Stomach (tissue), 9 donors: ENCODE measurements around the gene AKT1. TPM values are rescaled to one million over a fixed set of nuclear protein-coding genes. Genes with fewer than 3 reads are reported as not detected.

Experiments
- DNase-seq, 2 donors: peaks; one replicate each; pipeline versions ENCODE4 v3.0.0 to v3.0.0-alpha.2; 2013 to 2019
- H3K27ac ChIP-seq, 5 donors: fragments of 200-600 bp in 4 of 5; sonication (generic) in 4 of 5; one replicate each; pipeline ENCODE4 v1.5.1; 2013 to 2019; ENCODE audit warnings: mild to moderate bottlenecking in 1 of 5, moderate library complexity in 1 of 5
- H3K27me3 ChIP-seq, 3 donors: fragments of 200-600 bp; sonication (generic); one replicate each; pipeline ENCODE4 v1.5.1; 2017 to 2019; ENCODE audit warnings: mixed run types in 1 of 3
- H3K36me3 ChIP-seq, 4 donors: fragments of 200-600 bp; sonication (generic); 1 replicate in 3 of 4; 2 replicates in 1 of 4; pipeline ENCODE4 v1.5.1; 2016 to 2019
- H3K4me1 ChIP-seq, 4 donors: fragments of 200-600 bp; sonication (generic); one replicate each; pipeline ENCODE4 v1.5.1; 2016 to 2019
- H3K4me3 ChIP-seq, 4 donors: fragments of 200-600 bp; sonication (generic) in 3 of 4; one replicate each; pipeline ENCODE4 v1.5.1; 2016 to 2019; ENCODE audit warnings: mild to moderate bottlenecking in 1 of 4
- H3K9me3 ChIP-seq, 4 donors: fragments of 200-600 bp; sonication (generic); one replicate each; pipeline ENCODE4 v1.5.1; 2016 to 2019
- EP300 ChIP-seq: sonication (generic); formaldehyde crosslinking; IDR thresholded peaks from one replicate; pipeline ENCODE4 v1.6.1; 2017; ENCODE audit warnings: antibody characterized with exemption
- POLR2A ChIP-seq, 4 donors: fragments of 450-650 bp; IDR thresholded peaks; one replicate each; pipeline ENCODE4 v1.6.1; 2016; ENCODE audit warnings: antibody characterized with exemption in 4 of 4, control low read depth in 2 of 4, mild to moderate bottlenecking in 1 of 4, moderate library complexity in 1 of 4
- POLR2AphosphoS5 ChIP-seq, 3 donors: sonication (generic); formaldehyde crosslinking; IDR thresholded peaks; one replicate each; pipeline ENCODE4 v1.6.1; 2016; ENCODE audit warnings: antibody characterized with exemption in 3 of 3
- WGBS, 5 donors: extraction: QIAGEN DNeasy Blood & Tissue Kit in 3 of 5; methylation state at CpG; one replicate each; pipeline versions ENCODE4 v1.1.5 to v1.1.7; 2013 to 2018; 5-methylcytosine and 5-hydroxymethylcytosine counted together
- intact Hi-C: fragments of 100-400 bp; cut with DNase I; formaldehyde crosslinking; loops from one replicate; pipeline ENCODE4 v1.15.1; 2023; ENCODE audit warnings: low total_unique reads
- polyA plus RNA-seq, 3 donors: library from polyadenylated mRNA; stranded (reverse); fragments of 200-250 nt; gene quantifications; one replicate each; pipeline ENCODE4 v1.2.3, GENCODE V29; 2013
- total RNA-seq, 5 donors: library from RNA; depleted of rRNA; stranded (reverse); fragments of >200 nt; gene quantifications; one replicate each; pipeline versions ENCODE4 v1.1.0 to v1.2.3, GENCODE V29; 2014 to 2016
- TF ChIP-seq, protein P1 (sequence below), 7 experiments: fragments of 450-650 bp in 4 of 7; fragments of 200-600 bp in 3 of 7; sonication (generic) in 3 of 7; IDR thresholded peaks; one replicate each; pipeline ENCODE4 v1.5.1; 2016 to 2019; ENCODE audit warnings: antibody characterized with exemption in 7 of 7, control low read depth in 2 of 7, mild to moderate bottlenecking in 1 of 7
- donor health status: healthy with polysubstance abuse.
- donor health status: Bipolar disorder and iron deficiency.
- donor health status: healthy.

The AKT1 gene
- total and polyA plus RNA-seq, 8 donors, result 85.2 to 292 (median 113) TPM

GRCh38 chr14:104770851-104771272, 24.7 kb downstream of the AKT1 start:
- WGBS, 5 donors, result 86 to 97% (median 94%) methylated on average over 5 of the region's 5 CpGs
- peaks cover 23 to 65% (median 63%) of the 10 kb centered on the region in 4 donors for H3K36me3 ChIP-seq
- intact Hi-C loops, result loop anchor here (10.0 kb wide), 1 partner anchor 54 kb away; no protein-coding TSS in a partner anchor

DNA sequence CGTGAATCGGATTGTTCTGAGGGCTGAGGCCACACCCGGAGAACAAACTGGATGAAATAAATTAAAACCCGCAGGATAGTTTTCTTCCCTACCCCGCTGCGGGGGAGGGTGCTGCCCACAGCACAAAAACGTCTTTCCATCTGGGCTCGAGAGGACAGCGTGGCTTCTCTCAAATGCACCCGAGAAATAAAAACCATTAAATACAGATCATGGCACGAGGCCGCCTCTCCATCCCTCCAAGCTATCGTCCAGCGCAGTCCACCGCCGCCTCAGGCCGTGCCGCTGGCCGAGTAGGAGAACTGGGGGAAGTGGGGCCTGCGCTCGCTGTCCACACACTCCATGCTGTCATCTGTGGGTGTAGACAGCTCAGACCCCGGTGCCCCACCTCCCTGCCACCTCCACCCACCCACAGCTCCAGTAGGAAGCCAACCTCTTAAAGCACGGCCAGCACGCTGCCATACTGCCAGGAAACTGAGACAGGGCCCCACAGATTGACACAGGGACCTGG, 25.4 kb downstream of the AKT1 start:
- H3K36me3 ChIP-seq, result peaks cover 23 to 59% (median 57%) of the 10 kb centered on the region in 4 donors
- peaks cover 0 to 4% (median 0%) of the 10 kb centered on the region in 4 donors for H3K9me3 ChIP-seq
- H3K4me1 ChIP-seq, result peaks cover 22 to 48% (median 38%) of the 10 kb centered on the region in 4 donors
- no peak overlapping the region for H3K4me3 ChIP-seq
- 74 to 81% (median 77%) methylated on average over 24 of the region's 24 CpGs for WGBS, 5 donors
- no peak for DNase-seq
- intact Hi-C loops, result loop anchor here (10.0 kb wide), 1 partner anchor 55 kb away; no protein-coding TSS in a partner anchor
- no peak overlapping the region for H3K27ac ChIP-seq
- TF ChIP-seq POLR2A (IDR thresholded peaks at IDR 0.05) (no peak), EP300 (no peak), POLR2AphosphoS5 (IDR thresholded peaks at IDR 0.05) (no peak)
- TF ChIP-seq, protein P1, sequence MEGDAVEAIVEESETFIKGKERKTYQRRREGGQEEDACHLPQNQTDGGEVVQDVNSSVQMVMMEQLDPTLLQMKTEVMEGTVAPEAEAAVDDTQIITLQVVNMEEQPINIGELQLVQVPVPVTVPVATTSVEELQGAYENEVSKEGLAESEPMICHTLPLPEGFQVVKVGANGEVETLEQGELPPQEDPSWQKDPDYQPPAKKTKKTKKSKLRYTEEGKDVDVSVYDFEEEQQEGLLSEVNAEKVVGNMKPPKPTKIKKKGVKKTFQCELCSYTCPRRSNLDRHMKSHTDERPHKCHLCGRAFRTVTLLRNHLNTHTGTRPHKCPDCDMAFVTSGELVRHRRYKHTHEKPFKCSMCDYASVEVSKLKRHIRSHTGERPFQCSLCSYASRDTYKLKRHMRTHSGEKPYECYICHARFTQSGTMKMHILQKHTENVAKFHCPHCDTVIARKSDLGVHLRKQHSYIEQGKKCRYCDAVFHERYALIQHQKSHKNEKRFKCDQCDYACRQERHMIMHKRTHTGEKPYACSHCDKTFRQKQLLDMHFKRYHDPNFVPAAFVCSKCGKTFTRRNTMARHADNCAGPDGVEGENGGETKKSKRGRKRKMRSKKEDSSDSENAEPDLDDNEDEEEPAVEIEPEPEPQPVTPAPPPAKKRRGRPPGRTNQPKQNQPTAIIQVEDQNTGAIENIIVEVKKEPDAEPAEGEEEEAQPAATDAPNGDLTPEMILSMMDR (IDR thresholded peaks at IDR 0.05), result no peak
- no peaks in the 10 kb centered on the region for H3K27me3 ChIP-seq

More at GRCh38 chr14:104770851-104771272, 24.7 kb downstream of the AKT1 start:
- no peak for DNase-seq
- H3K27ac ChIP-seq, result no peak overlapping the region
- H3K4me1 ChIP-seq, result peaks cover 24 to 55% (median 44%) of the 10 kb centered on the region in 4 donors
- H3K4me3 ChIP-seq, result no peak overlapping the region
- H3K9me3 ChIP-seq, result peaks cover 0 to 4% (median 0%) of the 10 kb centered on the region in 4 donors
- no peaks in the 10 kb centered on the region for H3K27me3 ChIP-seq
- no peak for TF ChIP-seq EP300
- no peak for TF ChIP-seq POLR2AphosphoS5 (IDR thresholded peaks at IDR 0.05)
- TF ChIP-seq, protein P1 (IDR thresholded peaks at IDR 0.05), result peak in 3 of 7 experiments; percentile 11 to 39 (median 13)
- no peak for TF ChIP-seq POLR2A (IDR thresholded peaks at IDR 0.05)

DNA sequence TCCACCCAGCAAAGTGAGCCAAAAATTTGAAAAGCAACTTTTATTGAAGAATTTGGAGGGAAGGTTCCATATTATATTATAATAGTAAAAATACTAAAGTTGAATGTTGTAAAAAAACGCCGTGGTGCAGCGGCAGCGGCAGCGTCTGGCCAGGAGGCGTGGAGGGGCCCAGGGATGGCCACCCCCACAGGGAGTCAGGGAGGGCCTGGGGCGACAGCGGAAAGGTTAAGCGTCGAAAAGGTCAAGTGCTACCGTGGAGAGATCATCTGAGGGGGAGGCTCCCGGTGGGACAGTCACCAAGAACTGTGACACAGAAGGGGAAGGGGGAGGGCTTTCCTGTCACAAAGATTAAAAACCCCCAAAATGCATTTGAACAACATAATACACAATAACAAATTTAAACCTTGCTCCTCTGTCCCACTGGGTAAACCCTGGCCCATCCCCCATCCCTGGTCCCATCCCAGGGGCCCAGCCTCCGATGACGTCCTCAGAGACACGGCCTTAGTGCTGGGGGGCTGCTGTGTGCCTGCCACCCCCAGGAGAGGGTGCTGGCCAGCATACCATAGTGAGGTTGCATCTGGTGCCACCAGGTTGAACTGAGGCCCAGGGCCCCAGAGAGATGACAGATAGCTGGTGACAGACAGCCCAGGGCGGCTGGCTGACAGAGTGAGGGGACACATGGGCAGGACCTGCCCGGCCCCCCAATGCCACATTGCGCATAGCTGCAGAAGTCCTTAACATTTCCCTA, 26.1 kb downstream of the AKT1 start:
- intact Hi-C loops, result loop anchor here (10.0 kb wide), 1 partner anchor 55 kb away; no protein-coding TSS in a partner anchor
- TF ChIP-seq, protein P1 (IDR thresholded peaks at IDR 0.05), result no peak
- TF ChIP-seq POLR2AphosphoS5 (IDR thresholded peaks at IDR 0.05) (no peak), EP300 (no peak), POLR2A (IDR thresholded peaks at IDR 0.05) (no peak)
- H3K27me3 ChIP-seq, result no peaks in the 10 kb centered on the region
- DNase-seq, result no peak
- peaks cover 16 to 42% (median 32%) of the 10 kb centered on the region in 4 donors for H3K4me1 ChIP-seq
- H3K36me3 ChIP-seq, result peaks cover 23 to 53% (median 51%) of the 10 kb centered on the region in 4 donors
- peak overlapping the region in 2 of 5 donors; percentile 53 for H3K27ac ChIP-seq
- 78 to 81% (median 80%) methylated on average over 18 of the region's 18 CpGs for WGBS, 5 donors
- H3K9me3 ChIP-seq, result peaks cover 0 to 4% (median 0%) of the 10 kb centered on the region in 4 donors
- no peak overlapping the region for H3K4me3 ChIP-seq

DNA sequence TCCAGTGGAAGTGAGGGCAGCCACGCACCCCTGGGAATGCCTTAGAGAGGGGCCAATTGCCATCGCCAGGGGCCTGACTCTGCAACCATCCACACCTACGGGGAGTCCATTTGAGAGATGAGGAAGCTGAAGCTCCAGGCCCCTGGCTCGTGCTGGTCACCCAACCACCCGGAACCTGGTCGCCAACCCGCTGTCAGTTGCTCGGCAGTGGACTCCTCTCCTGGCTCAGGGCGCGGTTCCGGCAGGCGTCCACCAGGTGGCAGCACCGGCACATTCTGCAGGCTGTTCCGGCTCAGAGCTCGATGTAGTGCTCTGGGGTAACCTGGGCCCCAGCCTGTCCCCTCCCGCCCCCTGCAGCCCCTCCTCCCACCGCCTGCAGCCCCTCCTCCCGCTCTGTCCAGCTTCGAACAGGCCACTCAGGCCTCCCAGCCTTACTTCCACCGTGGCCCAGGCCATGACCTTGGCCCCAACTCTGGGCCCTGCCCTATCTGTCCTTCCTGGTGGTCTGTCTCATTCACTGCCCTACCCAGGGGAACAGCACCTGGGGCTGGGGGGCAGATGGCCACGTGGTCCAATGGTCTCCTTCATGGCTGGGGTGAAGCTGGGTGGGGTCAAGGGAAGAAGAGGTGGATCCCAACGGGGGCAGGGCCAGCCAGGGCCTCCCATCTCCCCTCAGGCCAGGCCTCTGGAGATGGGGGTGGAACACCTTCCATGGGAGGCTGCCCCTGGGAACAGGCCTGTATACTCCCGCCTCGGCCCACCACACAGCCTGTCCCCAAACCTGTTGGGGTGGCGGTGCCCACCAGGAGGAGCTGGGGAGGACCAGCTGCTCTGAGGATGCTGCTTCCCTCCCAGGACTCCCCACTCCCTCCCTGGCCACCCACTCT, 26.9 kb downstream of the AKT1 start:
- intact Hi-C loops, result no loop called here
- H3K4me3 ChIP-seq, result no peak overlapping the region
- DNase-seq, result peak; percentile 94 to 96
- H3K4me1 ChIP-seq, result peaks cover 15 to 33% (median 25%) of the 10 kb centered on the region in 4 donors
- 11 to 25% (median 13%) methylated on average over 12 to 25 of the region's 25 CpGs for WGBS, 5 donors
- peaks cover 23 to 45% (median 43%) of the 10 kb centered on the region in 4 donors for H3K36me3 ChIP-seq
- H3K27ac ChIP-seq, result peak overlapping the region in 2 of 5 donors; percentile 53
- TF ChIP-seq EP300 (no peak), POLR2AphosphoS5 (IDR thresholded peaks at IDR 0.05) (peak in 1 of 3 donors; percentile 80)
- TF ChIP-seq, protein P1 (IDR thresholded peaks at IDR 0.05), result peak in 6 of 7 experiments; percentile 60 to 98 (median 92)
- H3K9me3 ChIP-seq, result peaks cover 0 to 4% (median 0%) of the 10 kb centered on the region in 4 donors
- no peaks in the 10 kb centered on the region for H3K27me3 ChIP-seq
